Measurements from ENCODE around the gene HPS5. TPM values are rescaled to one million over a fixed set of nuclear protein-coding genes. Genes with fewer than 3 reads are reported as not detected.

Gene HPS5
- total RNA-seq, 1 donor from 2014 or later = 17.0 TPM

- no peaks in the 10 kb centered on the region for H3K36me3 ChIP-seq
- no peaks in the 10 kb centered on the region for H3K27me3 ChIP-seq
- Mint-ChIP-seq H3K27ac (no peak overlapping the region), H3K4me1 (no peaks in the 10 kb centered on the region), H3K9me3 (no peaks in the 10 kb centered on the region), H3K4me3 (no peak overlapping the region), H3K27me3 (ENCODE audit: insufficient read depth, low read depth) (peaks cover 4% of the 10 kb centered on the region), H3K36me3 (no peaks in the 10 kb centered on the region)
- H3K4me2 ChIP-seq = no peak overlapping the region
- H3F3A ChIP-seq (ENCODE audit: low read depth) = no peaks in the 10 kb centered on the region
- no peak overlapping the region for H3K27ac ChIP-seq
- no peaks in the 10 kb centered on the region for H3K79me2 ChIP-seq (ENCODE audit: low read depth)
- no peaks in the 10 kb centered on the region for H3K4me1 ChIP-seq
- H3K9ac ChIP-seq = no peak overlapping the region
- H4K20me1 ChIP-seq (ENCODE audit: low read depth) = no peaks in the 10 kb centered on the region
- H3K4me3 ChIP-seq = no peak overlapping the region
- no peak overlapping the region for H2AFZ ChIP-seq (replicated peaks)
- TF ChIP-seq, protein P1, sequence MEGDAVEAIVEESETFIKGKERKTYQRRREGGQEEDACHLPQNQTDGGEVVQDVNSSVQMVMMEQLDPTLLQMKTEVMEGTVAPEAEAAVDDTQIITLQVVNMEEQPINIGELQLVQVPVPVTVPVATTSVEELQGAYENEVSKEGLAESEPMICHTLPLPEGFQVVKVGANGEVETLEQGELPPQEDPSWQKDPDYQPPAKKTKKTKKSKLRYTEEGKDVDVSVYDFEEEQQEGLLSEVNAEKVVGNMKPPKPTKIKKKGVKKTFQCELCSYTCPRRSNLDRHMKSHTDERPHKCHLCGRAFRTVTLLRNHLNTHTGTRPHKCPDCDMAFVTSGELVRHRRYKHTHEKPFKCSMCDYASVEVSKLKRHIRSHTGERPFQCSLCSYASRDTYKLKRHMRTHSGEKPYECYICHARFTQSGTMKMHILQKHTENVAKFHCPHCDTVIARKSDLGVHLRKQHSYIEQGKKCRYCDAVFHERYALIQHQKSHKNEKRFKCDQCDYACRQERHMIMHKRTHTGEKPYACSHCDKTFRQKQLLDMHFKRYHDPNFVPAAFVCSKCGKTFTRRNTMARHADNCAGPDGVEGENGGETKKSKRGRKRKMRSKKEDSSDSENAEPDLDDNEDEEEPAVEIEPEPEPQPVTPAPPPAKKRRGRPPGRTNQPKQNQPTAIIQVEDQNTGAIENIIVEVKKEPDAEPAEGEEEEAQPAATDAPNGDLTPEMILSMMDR (IDR thresholded peaks at IDR 0.05) = no peak
- TF ChIP-seq EZH2phosphoT487 (IDR thresholded peaks at IDR 0.05) = no peak
- no peak for TF ChIP-seq EZH2 (IDR thresholded peaks at IDR 0.05)
- H3K9me3 ChIP-seq (ENCODE audit: low read depth) = no peaks in the 10 kb centered on the region
- no peak for DNase-seq (ENCODE audit: low spot score)
These were observed 76.5 kb downstream of the HPS5 start for GRCh38 chr11:18245396-18245795.

- H3F3A ChIP-seq (ENCODE audit: low read depth) = no peaks in the 10 kb centered on the region
- DNase-seq (ENCODE audit: low spot score) = peak; percentile 80
- Mint-ChIP-seq H3K27ac (no peak overlapping the region), H3K4me1 (no peaks in the 10 kb centered on the region), H3K9me3 (no peaks in the 10 kb centered on the region), H3K4me3 (no peak overlapping the region), H3K27me3 (ENCODE audit: insufficient read depth, low read depth) (peaks cover 4% of the 10 kb centered on the region), H3K36me3 (no peaks in the 10 kb centered on the region)
- no peaks in the 10 kb centered on the region for H3K79me2 ChIP-seq (ENCODE audit: low read depth)
- H3K4me1 ChIP-seq = no peaks in the 10 kb centered on the region
- no peaks in the 10 kb centered on the region for H4K20me1 ChIP-seq (ENCODE audit: low read depth)
- H2AFZ ChIP-seq (replicated peaks) = peak overlapping the region; percentile 75
- no peak for TF ChIP-seq EZH2 (IDR thresholded peaks at IDR 0.05)
- TF ChIP-seq EZH2phosphoT487 (IDR thresholded peaks at IDR 0.05) = no peak
- TF ChIP-seq, protein P1 (IDR thresholded peaks at IDR 0.05) = peak; percentile 83
- H3K9ac ChIP-seq = no peak overlapping the region
- peaks cover 6% of the 10 kb centered on the region for H3K27me3 ChIP-seq
- H3K4me3 ChIP-seq = no peak overlapping the region
- no peak overlapping the region for H3K27ac ChIP-seq
- H3K4me2 ChIP-seq = no peak overlapping the region
- no peaks in the 10 kb centered on the region for H3K9me3 ChIP-seq (ENCODE audit: low read depth)
- H3K36me3 ChIP-seq = no peaks in the 10 kb centered on the region
These were observed 78.1 kb downstream of the HPS5 start for GRCh38 chr11:18243783-18244362.

DNA sequence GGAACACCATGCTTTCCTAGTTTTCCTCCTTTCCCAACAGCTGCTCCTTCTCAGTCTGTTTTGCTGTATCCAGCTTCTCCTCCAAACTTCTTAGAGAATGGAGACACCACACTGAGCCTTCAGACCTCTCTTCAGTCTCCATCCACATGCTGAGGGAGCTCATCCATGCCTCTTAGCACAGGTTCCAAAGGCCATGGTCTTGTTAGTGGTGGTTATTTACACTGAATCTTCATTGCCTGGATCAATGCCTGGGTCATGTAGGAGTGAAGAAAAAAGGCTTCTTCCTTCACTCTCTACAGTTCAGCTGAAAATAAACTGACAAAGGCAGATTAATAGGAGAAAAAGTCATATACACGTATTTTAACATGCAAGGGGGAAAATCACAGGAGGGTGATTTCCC lies 82.3 kb downstream of the HPS5 start:
- H3F3A ChIP-seq (ENCODE audit: low read depth) = no peaks in the 10 kb centered on the region
- TF ChIP-seq EZH2 (IDR thresholded peaks at IDR 0.05) (no peak), EZH2phosphoT487 (IDR thresholded peaks at IDR 0.05) (no peak)
- TF ChIP-seq, protein P1 (IDR thresholded peaks at IDR 0.05) = no peak
- no peaks in the 10 kb centered on the region for H3K79me2 ChIP-seq (ENCODE audit: low read depth)
- H3K4me2 ChIP-seq = no peak overlapping the region
- DNase-seq (ENCODE audit: low spot score) = no peak
- peaks cover 18% of the 10 kb centered on the region for H3K27me3 ChIP-seq
- Mint-ChIP-seq H3K27ac (no peak overlapping the region), H3K9me3 (no peaks in the 10 kb centered on the region), H3K4me3 (no peak overlapping the region), H3K4me1 (no peaks in the 10 kb centered on the region), H3K27me3 (ENCODE audit: insufficient read depth, low read depth) (no peaks in the 10 kb centered on the region), H3K36me3 (no peaks in the 10 kb centered on the region)
- no peak overlapping the region for H3K4me3 ChIP-seq
- no peak overlapping the region for H3K27ac ChIP-seq
- H3K9ac ChIP-seq = no peak overlapping the region
- no peaks in the 10 kb centered on the region for H4K20me1 ChIP-seq (ENCODE audit: low read depth)
- H3K9me3 ChIP-seq (ENCODE audit: low read depth) = no peaks in the 10 kb centered on the region
- no peaks in the 10 kb centered on the region for H3K4me1 ChIP-seq
- H3K36me3 ChIP-seq = no peaks in the 10 kb centered on the region
- no peak overlapping the region for H2AFZ ChIP-seq (replicated peaks)

Data from neural progenitor cell (in vitro differentiated cells).